ENCODE results near the gene CWC25.
"Not testable (repeated sequence)": the region's sequence is repeated elsewhere in the genome, so short reads cannot be mapped to it uniquely, and the experiment has no call there.

Gene CWC25

DNA sequence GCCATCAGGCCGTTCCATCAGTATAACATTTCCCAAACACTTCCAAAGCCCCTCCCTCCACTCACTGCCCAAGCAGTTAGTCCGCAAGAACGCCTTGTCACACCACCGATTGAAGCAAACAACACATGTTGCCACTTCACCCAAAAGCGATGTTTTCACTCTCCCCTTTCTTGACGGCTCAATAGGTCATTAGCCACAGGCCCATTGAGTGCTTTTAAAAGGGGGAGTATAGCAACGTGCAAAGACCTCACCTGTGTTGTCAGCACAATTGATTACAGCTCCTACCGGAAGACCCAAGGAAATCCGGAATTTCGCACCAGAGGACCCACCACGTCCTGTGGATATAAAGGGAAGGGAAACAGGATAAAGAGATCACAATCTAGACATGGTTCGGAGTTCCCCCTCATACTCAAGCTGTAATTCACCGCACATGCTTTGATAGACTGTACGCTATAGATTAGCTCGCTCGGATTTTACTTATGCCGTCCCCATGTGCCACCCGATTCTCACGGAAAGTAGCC is 27.7 kb upstream of the CWC25 start:
- no peak for FAIRE-seq

DNA sequence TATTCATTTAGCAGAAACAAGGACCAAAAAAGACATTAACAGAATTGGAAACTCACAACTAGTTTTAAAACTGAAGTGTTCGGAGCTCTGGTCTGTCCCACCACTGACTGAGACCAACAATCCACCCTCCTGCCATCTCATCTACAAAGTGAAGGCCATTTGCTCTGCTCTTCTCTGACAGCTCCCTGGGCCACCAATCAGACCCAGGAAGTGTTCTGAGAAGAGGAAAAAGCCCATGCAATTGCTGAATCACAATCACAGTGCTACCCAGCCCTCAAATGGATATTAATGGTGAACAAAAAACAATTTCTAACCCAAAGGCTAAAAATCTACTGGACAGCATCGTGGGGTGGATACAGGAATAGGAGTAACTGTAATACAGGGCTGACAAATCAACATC is 26.3 kb upstream of the CWC25 start:
- FAIRE-seq = no peak

DNA sequence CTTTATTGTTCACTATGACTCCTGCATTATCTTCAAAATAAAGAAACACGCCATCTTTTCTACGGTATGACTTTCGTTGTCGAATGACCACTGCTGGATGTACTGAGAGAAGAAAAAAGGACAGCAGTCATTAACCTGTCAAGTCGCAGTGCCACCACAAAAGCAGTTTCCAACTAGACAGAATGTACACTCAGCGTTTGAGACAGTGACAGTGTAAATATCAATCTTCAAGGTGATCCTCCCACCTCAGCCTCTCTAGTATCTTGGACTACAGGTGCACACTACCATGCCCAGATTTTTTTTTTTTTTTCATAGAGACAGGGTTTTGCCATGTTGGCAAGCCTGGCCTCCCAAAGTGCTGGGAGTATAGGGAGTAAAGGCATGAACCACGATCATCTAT is 25.3 kb upstream of the CWC25 start:
- no peak for FAIRE-seq

- FAIRE-seq = no peak
Observed at GRCh38 chr17:38848939-38849605, 24.0 kb upstream of the CWC25 start.

DNA sequence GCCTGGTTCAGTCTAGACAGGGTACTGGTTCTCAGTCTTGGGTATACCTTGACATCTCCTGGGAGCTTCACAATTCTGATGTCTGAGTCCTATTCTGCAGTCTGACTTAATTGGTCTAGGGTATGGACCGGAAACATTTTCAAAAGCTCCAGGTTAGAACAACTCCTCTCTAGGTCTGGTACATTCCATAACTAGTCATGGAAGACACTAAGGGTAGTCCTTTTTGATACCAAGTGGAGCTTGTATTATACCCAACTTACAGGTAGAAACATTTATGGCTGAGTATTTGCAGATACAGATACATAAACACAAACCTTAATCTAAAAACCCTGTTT is 23.4 kb upstream of the CWC25 start:
- FAIRE-seq = no peak

DNA sequence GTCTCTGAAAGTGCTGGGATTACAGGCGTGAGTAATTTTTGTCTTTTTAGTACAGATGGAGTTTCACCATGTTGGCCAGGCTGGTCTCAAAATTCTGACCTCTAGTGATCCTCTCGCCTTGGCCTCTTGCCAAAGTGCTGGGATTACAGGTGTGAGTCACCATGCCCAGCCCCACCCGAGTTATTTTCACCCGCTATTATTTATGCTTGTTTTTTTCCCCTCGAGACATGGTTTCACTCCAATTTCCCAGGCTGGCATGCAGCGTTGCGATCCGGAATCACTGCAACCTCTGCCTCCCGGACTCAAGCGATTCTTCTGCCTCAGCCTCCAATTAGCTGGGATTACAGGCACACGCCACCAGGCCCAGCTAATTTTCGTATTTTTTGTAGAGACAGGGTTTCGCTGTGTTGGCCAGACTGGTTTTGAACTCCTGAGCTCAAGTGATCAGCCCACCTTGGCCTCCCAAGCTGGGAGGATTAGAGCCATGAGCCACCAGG is 19.2 kb upstream of the CWC25 start:
- no peak for FAIRE-seq

DNA sequence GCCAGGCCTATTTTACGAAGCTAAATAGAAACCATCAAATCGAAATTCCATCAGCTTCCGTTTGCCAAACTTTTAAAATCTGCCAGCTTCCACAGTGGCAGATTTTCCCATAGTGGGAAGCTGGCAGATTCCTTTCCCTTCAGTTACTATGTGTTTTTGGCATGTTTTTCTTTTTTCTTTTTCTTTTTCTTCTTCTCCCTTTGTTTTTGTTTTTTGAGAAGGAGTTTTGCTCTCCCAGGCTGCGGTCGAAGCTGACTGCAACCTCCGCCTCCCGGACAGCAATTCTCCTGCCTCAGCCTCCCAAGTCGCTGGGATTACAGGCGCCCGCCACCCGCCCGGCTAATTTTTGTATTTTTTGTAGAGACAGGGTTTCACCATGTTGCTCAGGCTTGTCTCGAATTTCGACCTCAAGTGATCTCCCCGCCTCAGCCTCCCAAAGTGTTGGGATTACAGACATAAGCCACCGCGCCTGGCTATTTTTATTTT is 684 bp upstream of the CWC25 start:
- no peak for FAIRE-seq

DNA sequence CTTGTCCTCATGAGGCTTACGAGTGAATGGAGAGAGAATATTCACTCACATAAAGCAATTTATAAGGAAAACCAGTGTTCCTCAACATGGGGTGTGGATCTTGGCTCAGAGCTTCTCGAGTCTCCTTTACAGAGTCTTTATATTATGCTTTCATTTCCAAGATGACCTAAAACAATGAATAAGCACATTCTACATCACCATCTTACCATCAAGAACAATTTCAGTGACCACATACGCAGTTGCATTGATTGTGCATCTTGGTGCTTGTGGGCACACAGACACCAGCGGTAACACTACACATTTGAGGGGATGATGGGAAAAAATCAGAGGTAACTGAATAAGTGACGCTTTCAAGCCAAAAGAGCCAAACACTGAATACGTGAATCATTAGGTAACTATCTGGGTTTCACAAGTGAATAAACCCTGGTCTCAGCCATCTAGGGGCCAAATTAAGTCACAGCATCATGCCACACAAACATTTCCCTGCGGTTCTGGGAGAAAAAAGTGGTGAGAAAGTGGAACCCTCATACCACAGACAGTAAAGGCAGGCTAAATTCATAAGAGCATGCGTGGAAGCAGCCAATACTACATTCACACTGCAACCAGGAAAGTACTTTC is 9.4 kb downstream of the CWC25 start:
- FAIRE-seq = no peak

GRCh38 chr17:38809828-38810227 is 15.3 kb downstream of the CWC25 start:
- FAIRE-seq = no peak

- FAIRE-seq = no peak
Observed at GRCh38 chr17:38800237-38800760, 24.8 kb downstream of the CWC25 start.

DNA sequence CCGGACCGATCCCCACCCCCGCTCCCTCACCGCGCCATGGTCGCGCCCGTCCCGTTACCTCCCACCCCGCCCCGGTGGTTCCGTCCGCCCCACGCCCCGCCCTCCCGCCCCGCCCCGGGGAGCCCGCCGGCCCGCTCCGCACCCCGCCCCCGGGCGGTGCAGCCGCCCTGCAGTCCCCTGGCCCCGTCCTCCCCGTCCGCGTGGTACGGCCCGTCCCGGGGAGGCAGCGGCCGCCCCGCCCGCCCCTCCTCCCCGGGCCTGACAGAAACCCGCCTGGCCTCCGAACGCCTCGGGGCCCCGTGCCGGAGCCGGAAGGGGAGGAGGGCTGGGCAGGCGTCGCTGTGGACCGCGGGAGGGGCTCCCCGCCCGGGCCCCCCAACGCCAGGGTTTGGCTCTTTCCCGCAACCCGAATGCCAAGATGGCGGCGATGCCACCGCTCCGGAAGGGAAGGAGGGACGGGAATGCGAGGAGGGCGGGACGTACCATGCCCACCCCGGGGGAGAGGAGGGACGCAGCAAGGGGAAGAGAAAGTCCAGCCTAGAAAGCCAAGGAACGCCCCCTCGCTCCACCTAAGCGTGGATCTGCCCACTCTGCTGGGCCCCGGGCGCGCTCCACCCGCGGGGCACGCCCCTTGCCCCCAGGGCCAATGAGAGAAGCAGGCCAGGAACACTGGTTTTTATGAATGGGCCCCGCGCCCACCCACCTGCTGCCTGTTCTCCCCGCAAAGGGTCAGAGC is 25.5 kb downstream of the CWC25 start, which contains the start of gene PIP4K2B:
PIP4K2B (minus strand) TSS at position 56 of the 736 bp plus-strand sequence. CDS start 132 bp downstream, outside the sequence.
- no peak for FAIRE-seq

DNA sequence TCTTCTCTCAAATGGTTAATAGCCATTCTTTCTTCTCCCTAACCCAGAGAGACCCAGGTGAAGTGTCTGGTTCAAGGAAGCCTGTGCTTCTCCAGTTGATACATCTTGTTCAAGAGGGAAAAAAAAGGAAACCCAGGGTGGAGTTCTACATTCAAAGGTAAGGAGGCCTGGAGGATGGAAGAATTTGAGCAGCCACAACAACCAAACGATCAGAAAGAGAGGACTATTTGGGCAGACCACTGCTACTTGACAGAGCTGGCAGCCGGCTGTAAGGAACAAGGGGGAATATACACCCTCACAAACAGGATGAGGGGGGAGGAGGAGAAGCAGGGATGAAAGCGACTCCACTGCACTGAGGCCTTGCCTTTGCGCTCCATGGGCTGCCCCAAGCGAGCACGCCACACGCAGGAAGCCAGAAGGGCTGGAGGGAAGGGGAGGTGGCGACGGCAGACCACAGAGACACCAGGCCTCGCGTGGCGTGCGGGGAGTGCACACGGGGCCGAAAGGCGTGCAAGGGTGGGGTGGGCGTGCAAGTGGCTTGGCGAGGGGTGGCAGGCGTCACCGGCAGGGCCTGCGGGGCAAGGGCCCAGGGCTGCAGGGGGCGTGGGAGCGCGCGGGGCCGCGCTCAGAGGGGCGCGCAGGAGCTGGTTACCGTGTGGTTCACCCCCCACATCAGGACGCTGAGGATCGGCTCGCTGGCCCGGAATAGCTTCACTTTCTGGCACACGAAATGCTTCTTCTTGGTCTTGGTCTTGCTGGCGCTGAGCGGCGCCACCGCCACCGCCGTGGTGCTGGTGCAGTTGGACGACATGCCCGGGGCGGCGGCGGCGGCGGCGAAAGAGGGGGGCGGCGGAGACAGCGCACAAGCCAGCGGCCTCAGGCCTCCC is 26.3 kb downstream of the CWC25 start:
- no peak for FAIRE-seq

- no peak for FAIRE-seq
Observed at GRCh38 chr17:38797828-38798227, 27.3 kb downstream of the CWC25 start.

DNA sequence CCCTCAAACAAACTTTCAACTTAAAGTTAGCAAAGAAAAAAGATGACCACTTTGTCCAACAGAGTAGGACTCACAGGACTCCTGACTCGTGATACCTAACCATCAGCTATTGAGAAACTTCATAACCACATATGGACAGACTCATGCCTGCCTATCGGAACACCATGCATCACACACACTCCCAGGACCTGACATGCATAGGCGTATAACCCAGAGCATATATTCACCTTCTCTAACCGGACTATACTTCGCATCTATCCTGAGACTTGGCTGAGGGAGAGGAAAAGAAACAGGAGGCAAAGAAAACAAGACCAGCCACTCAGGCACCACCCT is 28.0 kb downstream of the CWC25 start:
- FAIRE-seq = no peak

GRCh38 chr17:38796451-38797157 is 28.5 kb downstream of the CWC25 start:
- no peak for FAIRE-seq

DNA sequence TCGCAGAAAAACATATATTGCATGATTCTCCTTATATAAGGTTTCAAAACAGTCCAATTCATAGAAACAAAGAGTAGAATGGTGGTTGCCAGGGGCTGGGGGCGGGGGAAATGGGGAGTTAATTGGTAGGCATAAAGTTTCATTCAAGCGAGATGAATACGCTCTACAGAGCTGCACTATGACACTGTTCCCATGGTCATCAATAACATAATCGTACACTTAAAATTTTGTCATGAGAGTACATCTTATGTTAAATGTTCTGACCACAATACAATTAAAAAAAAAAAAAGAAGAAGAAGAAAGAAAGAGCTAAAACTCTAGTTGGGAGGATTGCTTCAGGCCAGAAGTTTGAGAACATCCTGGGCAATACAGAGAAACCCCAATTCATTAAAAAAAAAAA is 30.9 kb downstream of the CWC25 start:
- FAIRE-seq = no peak

GRCh38 chr17:38791162-38791561 is 34.0 kb downstream of the CWC25 start:
- FAIRE-seq = no peak

- not testable (repeated sequence) for FAIRE-seq
Observed at GRCh38 chr17:38790148-38790707, 34.9 kb downstream of the CWC25 start.

- no peak for FAIRE-seq
Observed at GRCh38 chr17:38789185-38789584, 35.9 kb downstream of the CWC25 start.

DNA sequence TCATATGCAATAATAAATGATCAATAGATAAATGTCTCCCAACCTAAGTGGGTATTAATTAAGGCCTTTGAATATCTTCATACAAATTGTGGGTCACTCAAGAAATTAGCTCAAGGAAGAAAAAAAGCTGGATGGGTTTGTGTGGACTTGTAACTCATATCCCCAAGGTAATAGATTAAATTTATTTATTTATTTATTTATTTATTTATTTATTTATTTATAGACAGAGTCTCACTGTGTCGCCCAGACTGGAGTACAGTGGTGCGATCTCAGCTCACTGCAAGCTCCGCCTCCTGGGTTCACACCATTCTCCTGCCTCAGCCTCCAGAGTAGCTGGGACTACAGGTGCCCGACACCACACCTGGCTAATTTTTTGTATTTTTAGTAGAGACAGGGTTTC is 37.1 kb downstream of the CWC25 start:
- FAIRE-seq = not testable (repeated sequence)

DNA sequence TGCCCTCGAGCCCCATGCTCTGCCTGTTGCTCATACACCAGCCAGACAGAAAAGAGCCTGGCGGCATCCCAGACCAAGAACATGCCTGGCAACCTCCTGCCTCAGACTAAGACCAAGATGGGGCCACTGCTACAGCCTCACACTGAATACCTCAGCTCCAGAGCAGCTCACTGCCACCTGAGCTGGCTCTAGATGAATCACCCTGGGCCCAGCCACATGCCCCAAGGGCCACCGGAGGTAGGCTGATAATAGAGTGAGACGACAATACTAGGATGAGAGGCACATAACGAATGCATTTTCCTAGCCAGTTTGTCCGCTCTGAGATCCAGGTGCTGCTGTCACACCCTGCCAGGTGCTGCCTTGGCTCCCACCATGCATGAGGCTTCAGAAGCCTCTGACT is 38.7 kb downstream of the CWC25 start:
- no peak for FAIRE-seq
